ENCODE data around the gene ZBP1. TPM values are rescaled to one million over a fixed set of nuclear protein-coding genes. Genes with fewer than 3 reads are reported as not detected.
A peak's percentile ranks its signal among the peaks of the same experiment; 100 is the strongest.

Gene ZBP1
- total RNA-seq, 6 experiments from 2014 or later: 0.14 to 0.75 (median 0.36) TPM; not detected in 2

DNA sequence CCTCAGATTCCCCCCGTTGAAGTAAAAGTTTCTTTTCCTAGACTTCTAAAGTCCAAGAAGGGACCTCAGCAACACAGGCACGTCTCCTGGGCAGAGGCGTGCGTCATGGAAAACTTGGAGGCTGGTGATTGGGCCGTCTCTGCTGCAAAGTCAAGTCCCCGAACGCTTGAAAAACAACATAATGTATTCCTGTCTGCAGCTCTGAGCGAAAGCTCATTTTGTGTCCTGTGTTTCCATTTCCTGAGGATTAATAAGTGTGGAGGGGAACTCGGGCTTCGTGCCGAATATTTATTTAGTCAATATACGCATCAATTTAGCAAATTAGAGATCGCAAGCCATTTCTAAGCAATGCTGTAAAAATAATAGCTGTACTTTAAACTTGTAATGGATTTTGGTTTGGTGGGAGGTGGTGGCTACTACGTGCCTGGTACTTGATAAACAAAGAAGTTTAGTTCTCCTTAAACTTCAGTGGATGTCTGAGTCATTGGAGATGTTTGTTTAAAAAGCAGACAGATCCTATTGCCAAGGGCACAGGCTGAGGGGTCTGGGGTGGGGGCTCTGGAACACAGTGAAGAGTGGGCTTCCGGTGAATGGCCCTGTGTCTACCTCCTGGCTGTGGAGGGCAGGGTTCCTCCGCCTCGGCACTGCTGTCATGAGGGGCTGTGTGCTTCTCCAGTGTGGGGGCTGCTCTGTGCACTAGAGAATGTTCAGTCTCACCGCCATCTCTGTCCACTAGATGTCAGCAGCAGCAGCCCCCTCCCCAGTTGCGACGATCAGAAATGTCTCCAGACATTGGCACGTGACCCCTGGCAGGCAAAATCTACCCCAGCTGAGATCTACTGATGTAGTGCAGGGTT is 37.6 kb downstream of the ZBP1 start:
- Histone ChIP-seq H3K4me3 (no peak overlapping the region), H3K27me3 (no peaks in the 10 kb centered on the region), H3K9me3 (no peaks in the 10 kb centered on the region), H3K36me3 (no peaks in the 10 kb centered on the region), H3K27ac (peak overlapping the region in 2 of 3 donors; percentile 26 to 47), H3K4me1 (peaks cover 0 to 62% (median 20%) of the 10 kb centered on the region in 4 donors)
- intact Hi-C loops (cut with DNase I): no loop called here
- TF ChIP-seq POLR2A (IDR thresholded peaks at IDR 0.05): no peak
- TF ChIP-seq, protein P1, sequence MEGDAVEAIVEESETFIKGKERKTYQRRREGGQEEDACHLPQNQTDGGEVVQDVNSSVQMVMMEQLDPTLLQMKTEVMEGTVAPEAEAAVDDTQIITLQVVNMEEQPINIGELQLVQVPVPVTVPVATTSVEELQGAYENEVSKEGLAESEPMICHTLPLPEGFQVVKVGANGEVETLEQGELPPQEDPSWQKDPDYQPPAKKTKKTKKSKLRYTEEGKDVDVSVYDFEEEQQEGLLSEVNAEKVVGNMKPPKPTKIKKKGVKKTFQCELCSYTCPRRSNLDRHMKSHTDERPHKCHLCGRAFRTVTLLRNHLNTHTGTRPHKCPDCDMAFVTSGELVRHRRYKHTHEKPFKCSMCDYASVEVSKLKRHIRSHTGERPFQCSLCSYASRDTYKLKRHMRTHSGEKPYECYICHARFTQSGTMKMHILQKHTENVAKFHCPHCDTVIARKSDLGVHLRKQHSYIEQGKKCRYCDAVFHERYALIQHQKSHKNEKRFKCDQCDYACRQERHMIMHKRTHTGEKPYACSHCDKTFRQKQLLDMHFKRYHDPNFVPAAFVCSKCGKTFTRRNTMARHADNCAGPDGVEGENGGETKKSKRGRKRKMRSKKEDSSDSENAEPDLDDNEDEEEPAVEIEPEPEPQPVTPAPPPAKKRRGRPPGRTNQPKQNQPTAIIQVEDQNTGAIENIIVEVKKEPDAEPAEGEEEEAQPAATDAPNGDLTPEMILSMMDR (IDR thresholded peaks at IDR 0.05): peak; percentile 14 to 30 (median 24)
- no peak for ATAC-seq
- 58% methylated on average over 10 of the region's 21 CpGs for WGBS (ENCODE audit: insufficient coverage, low coverage, low lambda C conversion rate, missing lambda C conversion rate)
- no peak for DNase-seq

DNA sequence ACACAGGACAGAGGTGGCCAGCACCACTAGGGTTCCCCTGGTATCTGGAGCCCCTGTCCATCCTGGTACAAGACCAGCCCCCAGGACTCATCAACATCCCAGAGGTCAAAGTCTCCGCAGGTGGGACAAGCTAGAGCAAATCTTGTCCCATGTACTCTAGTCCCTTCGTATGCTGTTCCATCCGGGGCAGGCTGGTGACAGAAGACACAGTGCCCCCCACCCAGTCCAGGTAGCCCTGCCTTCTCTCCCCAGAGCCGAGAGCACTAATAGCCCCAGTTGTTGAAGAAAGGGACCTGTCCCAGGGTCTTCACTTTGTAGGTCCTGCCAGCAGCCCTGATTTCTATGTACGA is 38.2 kb downstream of the ZBP1 start:
- TF ChIP-seq, protein P1 (IDR thresholded peaks at IDR 0.05): no peak
- TF ChIP-seq POLR2A (IDR thresholded peaks at IDR 0.05): no peak
- no peaks in the 10 kb centered on the region for H3K9me3 ChIP-seq
- H3K4me3 ChIP-seq: no peak overlapping the region
- no peaks in the 10 kb centered on the region for H3K27me3 ChIP-seq
- no peaks in the 10 kb centered on the region for H3K36me3 ChIP-seq
- intact Hi-C loops (cut with DNase I): no loop called here
- H3K4me1 ChIP-seq: peaks cover 0 to 61% (median 21%) of the 10 kb centered on the region in 4 donors
- DNase-seq (no peak), ATAC-seq (no peak)
- 64% methylated on average over 5 of the region's 5 CpGs for WGBS (ENCODE audit: insufficient coverage, low coverage, low lambda C conversion rate, missing lambda C conversion rate)
- peak overlapping the region in 2 of 3 donors; percentile 26 to 47 for H3K27ac ChIP-seq

DNA sequence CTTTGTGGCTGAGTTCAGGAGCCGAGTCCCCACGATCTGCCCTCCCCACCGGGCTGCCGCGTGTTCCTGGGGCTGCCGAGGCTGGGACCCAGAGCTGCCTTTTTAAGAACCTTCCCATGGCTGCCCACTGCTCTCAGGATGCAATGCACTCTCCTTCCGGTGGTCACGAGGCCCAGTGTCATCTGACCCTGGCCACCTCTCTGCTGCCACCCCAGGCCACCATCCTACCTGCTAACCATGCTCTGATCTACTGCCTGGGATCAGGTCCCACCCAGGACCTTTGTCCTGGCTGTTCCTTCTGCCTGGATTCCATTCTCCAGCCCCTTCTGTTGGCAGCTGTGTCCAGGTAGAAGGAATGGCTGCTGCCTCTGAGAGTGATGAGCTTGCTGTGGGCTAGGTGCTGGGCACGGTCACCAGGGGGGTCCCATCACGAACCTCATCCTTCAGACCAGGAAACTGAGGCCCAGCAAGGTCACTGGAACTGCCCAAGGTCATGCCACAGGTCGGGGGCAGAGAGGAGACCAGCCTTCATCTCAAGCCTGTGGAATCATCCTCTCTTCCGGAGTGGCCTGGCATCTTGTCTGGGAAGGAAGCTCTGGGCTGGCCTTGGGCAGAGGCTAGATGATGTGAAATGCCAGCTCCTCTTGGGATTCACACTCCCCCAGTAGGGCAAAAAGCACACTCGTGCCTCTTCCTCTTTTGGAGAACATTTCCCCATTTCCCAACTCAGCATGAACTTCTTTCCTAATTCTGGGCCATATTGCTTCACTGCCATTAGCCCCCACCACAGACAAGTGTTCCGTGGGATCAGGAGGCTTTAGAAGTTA is 38.8 kb downstream of the ZBP1 start:
- Histone ChIP-seq H3K27ac (peak overlapping the region in 2 of 3 donors; percentile 26 to 47), H3K36me3 (no peaks in the 10 kb centered on the region), H3K4me1 (peaks cover 0 to 55% (median 19%) of the 10 kb centered on the region in 4 donors), H3K27me3 (no peaks in the 10 kb centered on the region), H3K9me3 (no peaks in the 10 kb centered on the region), H3K4me3 (no peak overlapping the region)
- intact Hi-C loops (cut with DNase I): no loop called here
- DNase-seq (peak in 2 of 3 donors; percentile 10 to 36), ATAC-seq (peak in 3 of 4 donors; percentile 1 to 3 (median 2))
- WGBS (ENCODE audit: insufficient coverage, low coverage, low lambda C conversion rate, missing lambda C conversion rate): 33% methylated on average over 3 of the region's 14 CpGs
- TF ChIP-seq, protein P1 (IDR thresholded peaks at IDR 0.05): no peak
- no peak for TF ChIP-seq POLR2A (IDR thresholded peaks at IDR 0.05)

DNA sequence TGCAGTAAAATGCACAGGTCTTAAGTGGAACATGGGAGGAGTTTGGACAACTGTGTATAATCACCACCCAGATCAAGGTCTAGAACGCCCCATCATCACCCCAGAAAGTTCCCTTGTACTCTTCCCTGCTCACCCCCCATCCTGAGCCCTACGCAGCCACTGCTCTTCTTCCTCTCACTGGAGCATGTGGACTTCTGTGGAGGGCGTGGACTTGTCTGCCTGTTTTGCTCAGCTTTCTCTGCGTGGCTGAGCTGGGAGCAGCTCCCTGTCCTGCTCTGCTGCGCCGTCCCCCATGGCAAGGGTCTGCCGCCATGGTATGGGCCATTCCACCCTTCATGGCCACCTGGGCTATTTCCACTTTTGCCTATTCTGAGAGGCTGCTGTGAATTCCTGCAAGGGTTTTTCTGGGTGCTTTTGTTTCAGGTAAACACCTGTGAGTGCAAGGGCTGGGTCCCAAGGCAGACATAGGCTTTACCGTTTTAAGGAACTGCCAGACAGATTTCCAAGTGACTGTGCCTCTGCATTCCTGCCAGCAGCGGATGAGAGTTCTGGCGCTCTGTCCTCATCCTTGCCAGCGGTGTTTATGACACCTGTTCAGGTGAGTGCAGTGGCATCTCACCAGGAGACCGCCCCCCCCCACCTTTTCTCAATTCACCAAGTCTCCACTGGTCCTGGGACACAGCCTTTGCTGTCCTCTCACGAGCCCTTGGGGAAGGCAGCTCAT is 39.6 kb downstream of the ZBP1 start:
- 81% methylated on average over 10 of the region's 13 CpGs for WGBS (ENCODE audit: insufficient coverage, low coverage, low lambda C conversion rate, missing lambda C conversion rate)
- intact Hi-C loops (cut with DNase I): no loop called here
- Histone ChIP-seq H3K9me3 (no peaks in the 10 kb centered on the region), H3K4me3 (no peak overlapping the region), H3K4me1 (peaks cover 0 to 49% (median 16%) of the 10 kb centered on the region in 4 donors), H3K36me3 (no peaks in the 10 kb centered on the region), H3K27me3 (no peaks in the 10 kb centered on the region), H3K27ac (peak overlapping the region in 2 of 3 donors; percentile 7 to 47)
- peak in 1 of 3 donors; percentile 40 for DNase-seq
- TF ChIP-seq, protein P1 (IDR thresholded peaks at IDR 0.05): no peak
- no peak for TF ChIP-seq POLR2A (IDR thresholded peaks at IDR 0.05)
- ATAC-seq: no peak

Measured in right lobe of liver (tissue), 6 donors.